HG03064 (cell line): ENCODE measurements around the gene GIT2.
A peak's percentile ranks its signal among the peaks of the same experiment; 100 is the strongest.
"Not testable (repeated sequence)": the region's sequence is repeated elsewhere in the genome, so short reads cannot be mapped to it uniquely, and the experiment has no call there.

ENCODE experiments used
- ATAC-seq: cut with Tn5 transposase; IDR thresholded peaks from one replicate; pipeline ENCODE4 v1.9.1; 2021; ENCODE audit warnings: low read depth; ENCODE audit not compliant: unreplicated experiment

The GIT2 gene

GRCh38 chr12:109995686-109996482 is at the start of gene GIT2:
GIT2 (minus strand) TSS chr12:109996368; CDS start chr12:109996224, 144 bp downstream.
- peak; percentile 56 for ATAC-seq

GRCh38 chr12:110042264-110042663 is 46.1 kb upstream of the GIT2 start:
- ATAC-seq: no peak

GRCh38 chr12:110039085-110039807 is 43.1 kb upstream of the GIT2 start:
- no peak for ATAC-seq

- ATAC-seq: no peak
These were observed 42.5 kb upstream of the GIT2 start for GRCh38 chr12:110038741-110039084.

- ATAC-seq: no peak
These were observed 41.1 kb upstream of the GIT2 start for GRCh38 chr12:110037315-110037714.

GRCh38 chr12:110035534-110036104 is 39.5 kb upstream of the GIT2 start:
- ATAC-seq: no peak

GRCh38 chr12:110033888-110034287 is 37.7 kb upstream of the GIT2 start:
- no peak for ATAC-seq

GRCh38 chr12:110029290-110029815 is 33.2 kb upstream of the GIT2 start:
- ATAC-seq: no peak

GRCh38 chr12:110028323-110028722 is 32.2 kb upstream of the GIT2 start:
- no peak for ATAC-seq

GRCh38 chr12:110024051-110024450 is 27.9 kb upstream of the GIT2 start:
- ATAC-seq: no peak

GRCh38 chr12:110023059-110023980 is 27.2 kb upstream of the GIT2 start:
- ATAC-seq: no peak

GRCh38 chr12:110020956-110021355 is 24.8 kb upstream of the GIT2 start:
- ATAC-seq: no peak

GRCh38 chr12:110015132-110015531 is 19.0 kb upstream of the GIT2 start:
- ATAC-seq: no peak

GRCh38 chr12:110012659-110013058 is 16.5 kb upstream of the GIT2 start:
- ATAC-seq: no peak

GRCh38 chr12:110012137-110012536 is 16.0 kb upstream of the GIT2 start:
- ATAC-seq: peak; percentile 41

GRCh38 chr12:110010853-110011723 is 14.9 kb upstream of the GIT2 start:
- no peak for ATAC-seq

- ATAC-seq: not testable (repeated sequence)
These were observed 12.7 kb upstream of the GIT2 start for GRCh38 chr12:110008681-110009398.

- no peak for ATAC-seq
These were observed 11.7 kb upstream of the GIT2 start for GRCh38 chr12:110007881-110008280.

- ATAC-seq: no peak
These were observed 9.9 kb upstream of the GIT2 start for GRCh38 chr12:110006115-110006514.
